Adrenal gland (tissue), 12 donors: ENCODE data around the gene EGFLAM. TPM values are rescaled to one million over a fixed set of nuclear protein-coding genes. Genes with fewer than 3 reads are reported as not detected.

ENCODE experiments used
- DNase-seq, 7 donors: peaks; one replicate each; pipeline ENCODE4 v3.0.0-alpha.2; 2019 to 2020
- H3K27ac ChIP-seq, 5 donors: fragments of 200-600 bp; sonication (generic) in 4 of 5; 1 replicate in 3 of 5; 2 replicates in 2 of 5; pipeline versions ENCODE4 v1.5.1 to v1.8.0; 2016 to 2020; ENCODE audit warnings: mild to moderate bottlenecking in 1 of 5
- H3K27me3 ChIP-seq: fragments of 200-600 bp; 2 replicates; pipeline ENCODE4 v1.8.0; 2021
- H3K36me3 ChIP-seq, 2 donors: fragments of 200-600 bp; replicated peaks in 1 of 2; 1 replicate in 1 of 2; 2 replicates in 1 of 2; pipeline versions ENCODE4 v1.5.1 to v1.8.0; 2018 to 2022
- H3K4me1 ChIP-seq, 2 donors: fragments of 200-600 bp; replicated peaks in 1 of 2; 1 replicate in 1 of 2; 2 replicates in 1 of 2; pipeline versions ENCODE4 v1.5.1 to v1.8.0; 2018 to 2021
- H3K4me3 ChIP-seq, 4 donors: fragments of 200-600 bp; sonication (generic) in 3 of 4; one replicate each; pipeline ENCODE4 v1.5.1; 2016 to 2018
- H3K9me3 ChIP-seq, 3 donors: fragments of 200-600 bp; sonication (generic) in 1 of 3; replicated peaks in 1 of 3; 1 replicate in 2 of 3; 2 replicates in 1 of 3; pipeline versions ENCODE4 v1.5.1 to v1.8.0; 2016 to 2021
- POLR2A ChIP-seq, 2 donors: fragments of 450-650 bp; IDR thresholded peaks; one replicate each; pipeline ENCODE4 v1.6.1; 2017; ENCODE audit warnings: antibody characterized with exemption in 2 of 2, mild to moderate bottlenecking in 2 of 2, moderate library complexity in 1 of 2
- WGBS, 4 donors: extraction: QIAGEN DNeasy Blood & Tissue Kit in 2 of 4; methylation state at CpG; one replicate each; pipeline versions ENCODE4 v1.1.5 to v1.1.7; 2013 to 2017; 5-methylcytosine and 5-hydroxymethylcytosine counted together
- intact Hi-C, 2 donors: fragments of 100-400 bp; cut with DNase I; formaldehyde crosslinking; loops; one replicate each; pipeline versions ENCODE4 v1.14.1 to v1.15.0; 2022 to 2023
- polyA plus RNA-seq, 3 donors: library from polyadenylated mRNA; stranded (reverse); fragments of 200-250 nt in 2 of 3; fragments of 350-450 nt in 1 of 3; fragmentation: Illumina TruSeq in 1 of 3; extraction: RNeasy Lipid Tissue Mini Kit (QIAGEN cat#74804) in 1 of 3; gene quantifications; one replicate each; pipeline ENCODE4 v1.2.3, GENCODE V29; 2013 to 2014
- total RNA-seq, 9 donors: library from RNA; depleted of rRNA in 4 of 9; stranded (reverse); fragments of >200 nt in 4 of 9; fragments of 120-200 nt in 1 of 9; fragmentation: NEBNext Ultra II Directional in 1 of 9; extraction: Animal tissue kit (Norgen Biotek cat#: 25700) in 1 of 9; gene quantifications; one replicate each; pipeline versions ENCODE4 v1.1.0 to v1.2.4, GENCODE V29; 2013 to 2023
- TF ChIP-seq, protein P1 (sequence below), 6 experiments: fragments of 450-650 bp in 4 of 6; fragments of 200-600 bp in 2 of 6; sonication (generic) in 1 of 6; IDR thresholded peaks; 1 replicate in 5 of 6; 2 replicates in 1 of 6; pipeline versions ENCODE4 v1.5.1 to v1.8.0; 2016 to 2021; ENCODE audit warnings: antibody characterized with exemption in 6 of 6, mild to moderate bottlenecking in 2 of 6, moderate library complexity in 1 of 6
- donor health status: healthy with polysubstance abuse.
- donor health status: Bipolar disorder and iron deficiency.
- donor health status: DM: yes; HTN: yes; CAD: no.
- donor health status: DM: no; HTN: no; CAD: no.
- donor health status: DM: no; HTN: no; CAD: no.
- donor health status: DM: yes; HTN: yes; CAD: no.

EGFLAM gene
- total and polyA plus RNA-seq, 12 donors: 4.4 to 29.0 (median 16.1) TPM

- Histone ChIP-seq H3K4me3 (no peak overlapping the region), H3K4me1 (no peaks in the 10 kb centered on the region), H3K36me3 (no peaks in the 10 kb centered on the region), H3K27me3 (no peaks in the 10 kb centered on the region), H3K9me3 (no peaks in the 10 kb centered on the region), H3K27ac (no peak overlapping the region)
- WGBS, 4 donors: 80 to 95% (median 92%) methylated on average over 6 of the region's 6 CpGs
- intact Hi-C loops: no loop called here
- DNase-seq: no peak
- no peak for TF ChIP-seq POLR2A (IDR thresholded peaks at IDR 0.05)
- TF ChIP-seq, protein P1, sequence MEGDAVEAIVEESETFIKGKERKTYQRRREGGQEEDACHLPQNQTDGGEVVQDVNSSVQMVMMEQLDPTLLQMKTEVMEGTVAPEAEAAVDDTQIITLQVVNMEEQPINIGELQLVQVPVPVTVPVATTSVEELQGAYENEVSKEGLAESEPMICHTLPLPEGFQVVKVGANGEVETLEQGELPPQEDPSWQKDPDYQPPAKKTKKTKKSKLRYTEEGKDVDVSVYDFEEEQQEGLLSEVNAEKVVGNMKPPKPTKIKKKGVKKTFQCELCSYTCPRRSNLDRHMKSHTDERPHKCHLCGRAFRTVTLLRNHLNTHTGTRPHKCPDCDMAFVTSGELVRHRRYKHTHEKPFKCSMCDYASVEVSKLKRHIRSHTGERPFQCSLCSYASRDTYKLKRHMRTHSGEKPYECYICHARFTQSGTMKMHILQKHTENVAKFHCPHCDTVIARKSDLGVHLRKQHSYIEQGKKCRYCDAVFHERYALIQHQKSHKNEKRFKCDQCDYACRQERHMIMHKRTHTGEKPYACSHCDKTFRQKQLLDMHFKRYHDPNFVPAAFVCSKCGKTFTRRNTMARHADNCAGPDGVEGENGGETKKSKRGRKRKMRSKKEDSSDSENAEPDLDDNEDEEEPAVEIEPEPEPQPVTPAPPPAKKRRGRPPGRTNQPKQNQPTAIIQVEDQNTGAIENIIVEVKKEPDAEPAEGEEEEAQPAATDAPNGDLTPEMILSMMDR (IDR thresholded peaks at IDR 0.05): no peak
Observed at GRCh38 chr5:38245307-38245706, 13.1 kb upstream of the EGFLAM start.

DNA sequence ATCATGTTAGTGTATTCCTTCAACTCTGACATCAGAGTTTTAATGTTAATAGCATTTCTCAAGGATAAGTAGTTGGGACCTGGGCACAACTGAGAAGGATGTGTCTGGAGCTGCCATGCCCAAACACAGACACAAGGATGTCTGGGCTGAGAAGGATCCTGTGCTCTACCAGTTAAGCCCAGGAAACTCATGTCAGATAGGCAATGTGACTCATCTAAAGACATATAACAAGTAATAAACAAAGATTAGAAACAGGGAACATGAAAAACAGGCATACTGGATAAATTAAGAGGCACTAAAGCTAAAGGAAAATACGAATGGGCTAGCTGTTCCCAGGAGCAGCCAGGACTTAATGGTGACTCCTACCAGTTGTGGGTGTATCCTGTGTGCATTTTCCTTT, 9.1 kb upstream of the EGFLAM start:
- no peaks in the 10 kb centered on the region for H3K36me3 ChIP-seq
- H3K4me1 ChIP-seq: no peaks in the 10 kb centered on the region
- H3K27me3 ChIP-seq: no peaks in the 10 kb centered on the region
- intact Hi-C loops: no loop called here
- no peaks in the 10 kb centered on the region for H3K9me3 ChIP-seq
- WGBS, 4 donors: 20 to 74% (median 36%) methylated on average over 1 of the region's 1 CpG
- no peak overlapping the region for H3K27ac ChIP-seq
- no peak for TF ChIP-seq POLR2A (IDR thresholded peaks at IDR 0.05)
- TF ChIP-seq, protein P1 (IDR thresholded peaks at IDR 0.05): no peak
- no peak for DNase-seq
- H3K4me3 ChIP-seq: no peak overlapping the region

- TF ChIP-seq, protein P1 (IDR thresholded peaks at IDR 0.05): no peak
- no peak for TF ChIP-seq POLR2A (IDR thresholded peaks at IDR 0.05)
- no peak for DNase-seq
- intact Hi-C loops: no loop called here
- no peaks in the 10 kb centered on the region for H3K36me3 ChIP-seq
- no peaks in the 10 kb centered on the region for H3K4me1 ChIP-seq
- H3K4me3 ChIP-seq: no peak overlapping the region
- WGBS, 4 donors: 59 to 75% (median 71%) methylated on average over 2 of the region's 2 CpGs
- no peaks in the 10 kb centered on the region for H3K27me3 ChIP-seq
- no peak overlapping the region for H3K27ac ChIP-seq
- no peaks in the 10 kb centered on the region for H3K9me3 ChIP-seq
Observed at GRCh38 chr5:38249812-38250211, 8.5 kb upstream of the EGFLAM start.

DNA sequence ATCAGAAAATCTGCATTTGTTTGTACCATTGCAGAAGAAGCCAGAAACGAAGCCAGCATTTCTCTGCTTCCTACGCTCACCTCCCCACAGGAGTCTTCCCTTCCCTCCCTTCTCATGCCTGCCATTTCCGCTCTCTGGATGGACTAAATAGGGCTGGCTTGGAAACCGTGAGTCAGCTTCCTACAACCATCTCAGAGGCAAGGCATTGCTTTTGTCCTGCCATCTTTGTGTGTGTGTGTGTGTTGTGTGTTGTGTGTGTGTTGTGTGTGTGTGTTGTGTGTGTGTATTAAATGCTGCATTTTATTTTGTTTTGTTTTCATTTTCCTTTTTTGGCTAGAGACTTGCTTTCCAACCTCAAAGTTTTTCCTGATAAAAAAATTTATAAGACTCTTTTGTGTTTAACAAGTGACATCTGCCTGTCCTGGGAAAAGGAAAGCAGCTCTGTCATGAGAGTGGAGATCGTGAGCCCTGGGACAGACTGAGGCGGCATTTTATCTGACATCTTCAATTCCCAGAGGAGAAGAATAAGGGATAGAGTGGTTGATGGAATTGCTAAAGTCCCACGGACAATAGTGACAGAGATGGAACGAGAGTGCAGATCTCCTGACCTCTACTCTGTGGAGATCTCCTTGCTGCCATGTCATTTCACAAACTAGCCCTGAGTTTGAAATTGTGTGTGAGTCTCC, 7.5 kb upstream of the EGFLAM start:
- Histone ChIP-seq H3K9me3 (no peaks in the 10 kb centered on the region), H3K27ac (no peak overlapping the region), H3K4me1 (no peaks in the 10 kb centered on the region), H3K4me3 (no peak overlapping the region), H3K36me3 (no peaks in the 10 kb centered on the region), H3K27me3 (no peaks in the 10 kb centered on the region)
- DNase-seq: no peak
- intact Hi-C loops: no loop called here
- 67 to 74% (median 68%) methylated on average over 8 of the region's 8 CpGs for WGBS, 4 donors
- TF ChIP-seq, protein P1 (IDR thresholded peaks at IDR 0.05): no peak
- no peak for TF ChIP-seq POLR2A (IDR thresholded peaks at IDR 0.05)
